VCaP (cell line): ENCODE data around the gene DGKG.

Experiments used
- H3K27ac ChIP-seq: fragments of 450-650 bp; 2 replicates; pipeline ENCODE4 v1.5.1; 2017
- TF ChIP-seq, protein P1 (sequence below): fragments of 450-650 bp; conservative IDR thresholded peaks from 2 replicates; pipeline ENCODE4 v1.5.1; 2017; ENCODE audit warnings: mild to moderate bottlenecking, moderate library complexity

The DGKG gene

DNA sequence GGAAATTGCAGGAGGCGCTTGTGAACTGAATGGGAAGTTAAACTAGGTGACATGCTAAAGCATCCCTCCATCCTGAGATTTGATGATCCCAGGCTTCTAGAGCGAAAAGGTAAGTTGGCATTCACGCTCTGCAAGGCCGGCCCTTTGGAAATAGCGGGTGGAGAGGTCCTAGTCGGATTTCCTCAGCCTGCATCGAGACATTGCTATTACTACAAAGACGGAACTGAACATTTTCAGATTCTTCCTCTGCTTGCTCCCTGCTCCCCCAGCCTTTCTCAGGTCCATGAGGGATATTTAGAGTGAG, 77.7 kb downstream of the DGKG start:
- H3K27ac ChIP-seq, result no peak overlapping the region
- TF ChIP-seq, protein P1, sequence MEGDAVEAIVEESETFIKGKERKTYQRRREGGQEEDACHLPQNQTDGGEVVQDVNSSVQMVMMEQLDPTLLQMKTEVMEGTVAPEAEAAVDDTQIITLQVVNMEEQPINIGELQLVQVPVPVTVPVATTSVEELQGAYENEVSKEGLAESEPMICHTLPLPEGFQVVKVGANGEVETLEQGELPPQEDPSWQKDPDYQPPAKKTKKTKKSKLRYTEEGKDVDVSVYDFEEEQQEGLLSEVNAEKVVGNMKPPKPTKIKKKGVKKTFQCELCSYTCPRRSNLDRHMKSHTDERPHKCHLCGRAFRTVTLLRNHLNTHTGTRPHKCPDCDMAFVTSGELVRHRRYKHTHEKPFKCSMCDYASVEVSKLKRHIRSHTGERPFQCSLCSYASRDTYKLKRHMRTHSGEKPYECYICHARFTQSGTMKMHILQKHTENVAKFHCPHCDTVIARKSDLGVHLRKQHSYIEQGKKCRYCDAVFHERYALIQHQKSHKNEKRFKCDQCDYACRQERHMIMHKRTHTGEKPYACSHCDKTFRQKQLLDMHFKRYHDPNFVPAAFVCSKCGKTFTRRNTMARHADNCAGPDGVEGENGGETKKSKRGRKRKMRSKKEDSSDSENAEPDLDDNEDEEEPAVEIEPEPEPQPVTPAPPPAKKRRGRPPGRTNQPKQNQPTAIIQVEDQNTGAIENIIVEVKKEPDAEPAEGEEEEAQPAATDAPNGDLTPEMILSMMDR, result no peak

DNA sequence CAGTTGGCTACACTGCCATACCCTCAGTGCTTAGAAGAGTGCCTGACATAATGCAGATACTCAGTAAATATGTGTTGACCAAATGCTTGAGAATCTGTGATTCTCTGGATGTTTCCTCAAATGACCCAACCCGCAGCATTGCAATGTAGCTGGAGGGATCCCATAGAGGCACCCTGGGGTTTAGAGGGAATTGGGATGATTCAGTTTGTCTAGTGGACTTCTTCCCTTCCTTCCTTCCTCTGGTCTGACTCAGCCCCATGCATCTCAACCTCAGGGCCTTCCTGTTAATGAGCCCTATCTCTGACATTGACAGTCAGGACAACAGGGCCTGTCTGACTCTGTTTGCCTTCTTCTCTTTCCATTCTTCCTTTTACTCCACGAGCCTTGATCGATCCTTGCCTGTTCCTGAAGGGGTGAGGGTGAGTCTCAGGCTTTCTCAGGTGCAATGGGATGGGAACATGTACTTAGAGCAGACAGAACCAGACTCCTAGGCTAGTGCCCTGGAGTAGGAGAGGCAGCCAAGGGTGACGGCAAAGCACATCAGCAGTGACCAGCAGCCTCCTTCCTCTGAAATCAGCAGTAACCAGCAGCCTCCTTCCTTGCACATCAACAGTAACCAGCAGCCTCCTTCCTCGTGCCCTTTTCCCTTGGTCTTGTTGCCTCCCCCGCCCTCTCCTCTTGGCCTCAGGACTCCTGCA, 78.2 kb downstream of the DGKG start:
- TF ChIP-seq, protein P1, result no peak
- no peak overlapping the region for H3K27ac ChIP-seq

DNA sequence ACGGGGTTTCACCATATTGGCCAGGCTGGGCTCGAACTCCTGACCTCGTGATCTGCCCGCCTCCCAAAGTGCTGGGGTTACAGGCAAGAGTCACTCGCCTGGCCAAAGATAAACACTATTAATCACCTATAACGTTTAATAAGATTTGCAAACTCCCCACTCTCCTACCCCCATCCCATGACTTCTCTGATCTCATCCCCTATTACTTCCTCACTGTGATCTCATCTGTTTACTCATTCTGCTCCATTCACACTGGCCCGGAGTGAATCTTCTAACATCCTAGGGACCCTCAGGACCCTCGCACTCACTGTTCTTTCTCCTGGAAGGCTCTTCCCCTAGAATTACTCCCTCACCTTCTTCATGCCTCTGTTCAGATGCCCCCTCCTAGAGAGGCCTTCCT, 78.9 kb downstream of the DGKG start:
- TF ChIP-seq, protein P1, result no peak
- H3K27ac ChIP-seq, result no peak overlapping the region

DNA sequence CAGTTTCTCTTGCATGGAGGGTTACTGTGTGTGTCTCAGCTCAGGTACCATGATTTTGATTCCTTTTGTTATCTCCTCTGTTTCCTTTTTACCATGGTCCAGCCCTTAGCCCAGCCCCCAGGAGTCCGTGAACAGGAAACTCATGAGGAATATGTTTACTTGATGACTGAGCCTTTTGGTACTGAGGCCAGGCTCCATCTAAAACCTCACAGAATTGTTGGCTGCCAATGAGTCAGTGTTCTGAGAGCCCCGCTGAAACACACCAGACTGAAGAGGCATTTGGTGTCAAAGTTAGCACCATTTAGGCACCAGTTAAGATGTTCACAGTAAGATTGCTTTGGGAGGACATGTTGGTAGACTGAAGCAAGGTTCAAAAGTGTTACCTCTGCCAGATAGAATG, 80.9 kb downstream of the DGKG start:
- H3K27ac ChIP-seq, result no peak overlapping the region
- TF ChIP-seq, protein P1, result no peak

DNA sequence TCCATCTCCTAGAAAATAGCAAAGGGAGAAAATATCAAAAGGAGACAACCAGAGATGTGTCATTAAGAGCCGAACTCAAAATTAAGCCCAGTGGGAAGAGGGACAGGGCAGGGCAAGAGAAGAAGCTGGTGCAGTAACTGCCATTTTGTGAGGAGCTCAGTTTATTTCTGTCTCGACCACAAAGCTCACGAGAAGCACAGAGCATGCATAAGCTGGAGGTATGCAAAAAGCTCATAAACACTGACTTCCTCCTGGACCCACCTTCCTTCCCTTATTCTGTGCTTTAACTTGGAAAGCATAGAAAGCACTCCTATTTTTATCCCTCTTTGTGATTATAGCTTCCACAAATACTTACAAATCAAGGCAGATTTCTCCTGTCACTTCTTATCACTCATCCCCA, 81.3 kb downstream of the DGKG start:
- TF ChIP-seq, protein P1, result no peak
- no peak overlapping the region for H3K27ac ChIP-seq

DNA sequence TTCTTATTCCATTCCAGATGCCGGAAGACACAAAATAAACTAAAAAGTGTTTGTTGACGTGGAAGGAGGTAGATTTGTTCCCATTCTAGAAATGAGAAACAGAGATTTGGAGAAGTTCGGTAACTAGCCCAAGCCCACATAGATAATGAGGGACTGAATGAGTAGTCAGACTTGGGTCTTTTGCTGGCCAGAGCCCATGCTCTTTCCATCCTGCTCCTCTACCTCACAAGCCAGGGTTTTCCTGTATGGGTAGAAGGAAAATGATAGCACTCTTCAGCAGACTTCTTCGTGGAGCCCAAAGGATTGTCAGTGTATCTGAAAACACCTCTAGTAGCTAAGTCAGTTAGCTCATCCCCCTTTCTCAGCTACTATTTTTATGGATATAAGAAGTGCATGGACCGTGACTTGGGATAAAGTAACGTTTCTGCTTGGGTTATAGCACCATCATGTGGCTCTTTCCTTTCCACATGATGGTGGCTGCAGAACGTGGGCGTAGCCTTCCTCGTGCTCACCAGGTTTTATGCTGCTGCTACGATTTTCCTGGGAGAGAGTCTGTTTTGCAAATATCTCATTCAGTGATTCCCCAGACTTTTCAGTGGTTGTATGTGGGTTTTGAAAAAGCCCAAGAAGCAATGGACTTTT, 84.6 kb downstream of the DGKG start:
- H3K27ac ChIP-seq, result no peak overlapping the region
- TF ChIP-seq, protein P1, result peak; percentile 70

DNA sequence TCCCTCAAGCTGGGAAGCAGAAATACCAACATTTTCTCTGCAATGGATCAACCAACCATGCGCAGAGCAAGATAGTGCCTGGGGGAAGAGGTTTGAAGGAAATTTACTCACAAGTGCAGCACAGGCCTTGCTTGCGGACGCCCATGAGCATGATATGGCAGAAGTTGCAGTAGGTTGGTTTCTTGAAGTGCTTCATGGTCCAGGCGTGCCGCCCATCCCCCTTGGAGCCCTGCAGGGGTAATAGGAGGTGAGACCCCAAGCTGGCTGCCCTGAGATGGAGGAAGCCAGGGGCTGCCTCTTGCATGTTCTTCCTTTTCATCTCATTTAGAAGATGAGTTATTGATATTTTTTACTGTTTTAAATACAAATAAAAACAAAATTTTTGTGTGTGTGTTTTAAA, 86.6 kb downstream of the DGKG start:
- TF ChIP-seq, protein P1, result no peak
- H3K27ac ChIP-seq, result no peak overlapping the region
